ENCODE measurements around the gene MNAT1. TPM values are rescaled to one million over a fixed set of nuclear protein-coding genes. Genes with fewer than 3 reads are reported as not detected.

Gene MNAT1
- total RNA-seq, 4 donors from 2014 or later: 8.4 to 25.4 (median 16.7) TPM

- TF ChIP-seq POLR2A (IDR thresholded peaks at IDR 0.05) (no peak), CTCF (IDR thresholded peaks at IDR 0.05) (no peak)
- DNase-seq (ENCODE audit: low spot score in 2 of 2): no peak
- WGBS, 2 donors: 88 to 94% methylated on average over 2 of the region's 2 CpGs
- no peak overlapping the region for H3K4me3 ChIP-seq (ENCODE audit: low read depth, poor library complexity, severe bottlenecking)
- intact Hi-C loops (cut with DNase I; ENCODE audit: low total_unique reads): no loop called here
Observed at GRCh38 chr14:60863249-60863648, 128.7 kb downstream of the MNAT1 start.

GRCh38 chr14:60865378-60866127 lies 131.0 kb downstream of the MNAT1 start:
- 88 to 91% methylated on average over 4 of the region's 4 CpGs for WGBS, 2 donors

GRCh38 chr14:60867503-60868172 lies 133.1 kb downstream of the MNAT1 start:
- H3K4me3 ChIP-seq (ENCODE audit: low read depth, poor library complexity, severe bottlenecking): no peak overlapping the region
- no peak for DNase-seq (ENCODE audit: low spot score in 2 of 2)
- intact Hi-C loops (cut with DNase I; ENCODE audit: low total_unique reads): no loop called here
- no peak for TF ChIP-seq POLR2A (IDR thresholded peaks at IDR 0.05)
- no peak for TF ChIP-seq CTCF (IDR thresholded peaks at IDR 0.05)

More at GRCh38 chr14:60865378-60866127, 131.0 kb downstream of the MNAT1 start:
- intact Hi-C loops (cut with DNase I; ENCODE audit: low total_unique reads): no loop called here
- no peak overlapping the region for H3K4me3 ChIP-seq (ENCODE audit: low read depth, poor library complexity, severe bottlenecking)
- no peak for DNase-seq (ENCODE audit: low spot score in 2 of 2)
- no peak for TF ChIP-seq CTCF (IDR thresholded peaks at IDR 0.05)

GRCh38 chr14:60878121-60878520 lies 143.6 kb downstream of the MNAT1 start:
- H3K4me3 ChIP-seq (ENCODE audit: low read depth, poor library complexity, severe bottlenecking): no peak overlapping the region
- intact Hi-C loops (cut with DNase I; ENCODE audit: low total_unique reads): no loop called here
- no peak for TF ChIP-seq CTCF (IDR thresholded peaks at IDR 0.05)
- TF ChIP-seq POLR2A (IDR thresholded peaks at IDR 0.05): no peak
- WGBS, 2 donors: 93 to 98% methylated on average over 1 of the region's 1 CpG
- DNase-seq (ENCODE audit: low spot score in 2 of 2): no peak

GRCh38 chr14:60878536-60878935 lies 144.0 kb downstream of the MNAT1 start:
- no peak overlapping the region for H3K4me3 ChIP-seq (ENCODE audit: low read depth, poor library complexity, severe bottlenecking)
- intact Hi-C loops (cut with DNase I; ENCODE audit: low total_unique reads): no loop called here
- TF ChIP-seq CTCF (IDR thresholded peaks at IDR 0.05) (no peak), POLR2A (IDR thresholded peaks at IDR 0.05) (no peak)
- peak in 1 of 2 donors; percentile 54 for DNase-seq (ENCODE audit: low spot score in 2 of 2)

Measured in lower leg skin (tissue), 4 donors.